HG03025 (cell line): Measurements from ENCODE around the gene SIGLEC8.
"Not testable (repeated sequence)": the region's sequence is repeated elsewhere in the genome, so short reads cannot be mapped to it uniquely, and the experiment has no call there.

ENCODE experiments used
- ATAC-seq: cut with Tn5 transposase; IDR thresholded peaks from one replicate; pipeline ENCODE4 v1.9.1; 2021; ENCODE audit warnings: mild to moderate bottlenecking, moderate library complexity; ENCODE audit not compliant: unreplicated experiment, low FRiP score

The SIGLEC8 gene

DNA sequence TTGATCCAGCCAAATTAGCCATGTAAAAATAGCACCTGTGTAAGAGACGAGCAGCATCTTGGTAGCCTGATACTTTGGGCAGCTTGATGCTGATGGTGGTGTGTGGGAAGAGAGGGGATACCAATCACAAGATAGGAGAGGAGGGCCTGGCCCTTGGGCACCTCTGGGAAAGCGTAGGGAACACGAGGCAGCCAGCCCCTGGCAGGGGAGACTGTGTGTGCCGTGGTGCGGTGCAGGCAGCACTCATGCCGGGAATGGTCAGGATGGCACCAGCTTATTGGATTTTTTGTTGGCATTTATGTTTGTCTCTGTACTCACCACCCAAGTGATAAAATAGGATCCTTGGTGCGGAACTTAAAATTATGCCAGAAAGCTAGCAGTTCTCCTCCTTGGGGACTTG is 10.2 kb downstream of the SIGLEC8 start:
- ATAC-seq = no peak

DNA sequence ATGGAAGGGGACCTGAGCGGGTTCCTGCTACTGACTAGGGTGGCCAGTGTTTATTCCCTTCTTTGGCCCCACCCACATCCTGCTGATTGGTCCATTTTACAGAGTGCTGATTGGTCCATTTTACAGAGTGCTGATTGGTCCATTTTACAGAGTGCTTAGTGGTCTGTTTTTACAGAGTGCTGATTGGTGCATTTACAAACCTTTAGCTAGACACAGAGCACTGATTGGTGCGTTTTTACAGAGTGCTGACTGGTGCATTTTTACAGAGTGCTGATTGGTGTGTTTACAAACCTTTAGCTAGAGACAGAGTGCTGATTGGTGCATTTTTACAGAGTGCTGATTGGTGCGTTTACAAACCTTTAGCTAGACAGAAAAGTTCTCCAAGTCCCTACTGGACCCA is 10.7 kb downstream of the SIGLEC8 start:
- ATAC-seq = not testable (repeated sequence)

DNA sequence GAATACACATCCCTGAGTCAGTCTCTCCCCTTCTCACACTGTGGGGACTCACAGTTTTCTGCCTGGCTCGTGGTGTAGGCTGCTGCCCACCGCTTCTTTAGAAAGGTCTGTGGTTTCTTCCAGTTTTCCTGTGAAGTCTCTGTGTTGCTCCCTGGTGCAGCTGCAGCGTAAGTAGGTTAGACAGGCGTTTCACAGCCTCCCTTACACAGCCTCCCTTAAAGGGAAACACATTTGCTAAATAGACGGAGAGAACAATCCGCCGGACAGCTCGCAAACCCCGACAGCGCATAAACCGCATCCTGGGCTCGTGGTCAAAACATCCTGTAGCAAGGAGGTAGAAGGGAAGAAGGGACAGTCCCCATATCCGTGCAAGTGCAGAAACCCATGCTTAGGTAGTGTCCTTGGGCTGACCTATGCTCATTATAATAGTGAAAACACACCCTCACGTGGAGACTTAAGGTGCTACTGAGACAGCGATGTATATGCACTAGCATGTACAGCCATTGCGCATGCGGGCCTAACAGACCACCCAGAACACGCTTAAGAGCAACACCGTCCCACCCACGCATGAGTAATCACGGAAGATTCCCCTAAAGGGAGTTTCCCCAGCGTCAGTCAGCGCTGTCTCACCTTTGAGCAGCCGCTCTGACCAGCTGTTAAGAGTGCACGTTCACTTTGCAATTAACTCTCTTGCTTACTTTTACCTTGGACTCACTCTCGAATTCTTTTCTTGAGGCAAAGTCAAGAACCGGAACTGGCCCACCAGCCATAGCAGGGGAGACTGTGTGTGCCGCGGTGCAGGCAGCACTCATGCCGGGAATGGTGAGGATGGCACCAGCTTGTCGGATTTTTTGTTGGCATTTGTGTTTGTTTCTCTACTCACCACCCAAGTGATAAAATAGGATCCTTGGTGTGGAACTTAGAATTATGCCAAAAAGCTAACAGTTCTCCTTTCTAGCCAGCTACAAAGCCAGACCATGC is 16.6 kb downstream of the SIGLEC8 start:
- ATAC-seq = peak; percentile 68

DNA sequence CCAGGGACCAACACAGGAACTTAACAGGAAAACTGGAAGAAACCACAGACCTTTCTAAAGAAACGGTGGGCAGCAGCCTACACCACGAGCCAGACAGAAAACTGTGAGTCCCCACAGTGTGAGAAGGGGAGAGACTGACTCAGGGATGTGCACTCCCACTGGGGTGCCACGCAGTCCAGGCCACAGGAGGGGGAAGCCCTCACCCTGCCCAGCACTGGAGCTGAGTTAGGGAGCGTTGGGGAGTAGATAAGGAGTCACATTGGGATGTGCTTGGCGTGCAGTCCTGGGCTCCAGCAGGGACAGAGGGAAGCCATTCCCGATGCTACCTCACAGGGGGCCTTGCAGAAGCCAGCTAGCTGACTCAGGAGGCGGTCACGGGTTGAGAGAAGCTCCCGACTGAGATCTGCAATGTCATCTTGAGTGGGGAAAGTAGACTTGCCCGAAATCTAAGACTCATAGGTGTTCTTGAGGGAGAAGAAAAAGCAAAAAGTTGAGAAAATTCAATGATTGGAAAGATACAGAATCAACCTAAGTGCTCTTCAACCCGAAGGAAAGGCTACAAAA is 17.3 kb downstream of the SIGLEC8 start:
- ATAC-seq = no peak

DNA sequence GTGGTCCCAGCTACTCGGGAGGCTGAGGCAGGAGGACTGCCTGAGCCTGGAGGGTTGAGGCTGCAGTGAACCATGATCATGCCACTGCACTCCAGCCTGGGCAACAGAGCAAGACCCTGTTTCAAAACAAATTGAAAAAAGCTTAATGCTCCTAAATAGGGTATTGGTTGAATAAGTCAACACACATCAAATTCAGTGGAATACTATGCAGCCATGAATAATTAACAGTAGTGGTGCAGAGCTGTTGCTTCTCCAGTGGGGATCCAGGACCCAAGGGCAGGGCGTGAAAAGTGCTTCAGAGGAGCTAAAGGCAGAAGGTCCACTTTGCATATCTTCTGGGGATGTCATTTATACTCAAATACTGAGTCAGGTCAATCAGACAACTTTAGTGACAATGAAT is 18.2 kb downstream of the SIGLEC8 start:
- no peak for ATAC-seq

DNA sequence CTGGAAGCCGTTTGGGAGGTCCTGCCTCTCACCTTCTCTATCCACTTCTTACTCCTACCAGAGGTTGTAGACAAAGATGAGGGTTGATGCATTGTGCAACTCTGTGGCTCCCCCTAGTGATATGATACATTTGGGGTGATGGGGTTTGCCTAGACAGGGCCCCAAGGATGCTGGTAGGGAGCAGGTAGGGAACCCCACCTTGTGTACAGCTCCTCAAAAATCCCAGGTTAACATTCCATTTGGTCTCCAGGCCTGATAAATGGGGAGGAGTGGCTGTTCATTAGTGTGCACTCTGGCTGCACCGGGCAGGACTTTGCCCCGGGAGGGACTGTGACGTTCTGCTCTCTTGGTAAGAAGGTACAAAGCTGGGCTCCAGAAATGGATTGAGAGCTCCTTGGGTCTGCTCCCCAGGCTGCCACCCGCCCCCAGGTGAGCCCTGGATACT is 19.2 kb downstream of the SIGLEC8 start:
- no peak for ATAC-seq

DNA sequence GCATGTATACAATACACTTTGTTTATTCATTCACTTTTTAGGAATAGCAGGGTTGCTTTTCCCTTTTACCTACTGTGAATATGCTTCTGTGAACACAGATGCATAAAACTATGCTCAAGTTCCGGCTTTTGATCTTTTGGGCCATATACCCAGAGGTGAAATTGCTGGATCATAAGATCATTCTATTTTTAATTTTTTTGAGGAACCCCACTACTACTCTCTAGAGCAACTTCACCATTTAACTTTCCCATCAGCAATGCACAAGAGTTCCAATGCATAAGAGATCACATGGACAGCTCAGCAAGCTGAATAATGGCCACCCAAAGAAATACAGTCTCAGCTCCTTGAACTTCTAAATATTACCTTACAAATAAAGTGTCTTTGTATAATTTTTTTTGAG is 23.8 kb downstream of the SIGLEC8 start:
- no peak for ATAC-seq

DNA sequence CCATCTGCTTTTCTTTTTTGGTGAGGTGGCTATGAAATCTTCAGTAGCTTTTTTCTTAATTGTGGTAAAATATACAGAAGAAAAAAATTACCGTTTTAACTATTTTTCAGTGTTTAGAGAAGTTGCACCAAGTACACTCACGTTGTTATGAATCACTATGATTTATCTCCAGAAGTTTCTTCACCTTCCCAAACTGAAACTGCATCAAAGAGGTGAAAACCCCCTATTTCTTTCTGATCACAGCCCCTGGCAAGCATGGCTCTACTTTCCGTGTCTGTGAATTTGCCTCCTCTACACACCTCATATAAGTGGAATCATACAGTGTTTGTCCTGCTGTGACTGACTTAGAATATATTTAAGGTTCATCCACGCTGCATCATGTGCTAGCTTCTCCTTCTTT is 25.2 kb downstream of the SIGLEC8 start:
- no peak for ATAC-seq

DNA sequence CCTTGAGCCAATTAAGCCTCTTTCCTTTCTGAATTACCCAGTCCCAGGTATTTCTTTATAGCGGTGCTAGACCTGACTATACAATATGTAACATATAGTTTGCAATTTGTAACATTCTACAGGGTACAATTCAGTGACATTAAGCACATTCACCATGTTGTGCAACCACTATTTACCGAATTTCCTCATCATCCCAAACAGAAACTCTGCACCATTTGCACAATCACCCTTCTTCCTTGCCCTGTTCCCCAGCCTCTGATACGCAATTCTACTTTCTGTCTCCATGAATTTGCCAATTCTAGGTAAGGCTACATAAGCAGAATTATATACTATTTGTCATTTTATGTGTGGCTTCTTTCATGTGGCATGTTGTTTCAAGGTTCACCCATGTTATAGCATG is 27.1 kb downstream of the SIGLEC8 start:
- ATAC-seq = no peak

DNA sequence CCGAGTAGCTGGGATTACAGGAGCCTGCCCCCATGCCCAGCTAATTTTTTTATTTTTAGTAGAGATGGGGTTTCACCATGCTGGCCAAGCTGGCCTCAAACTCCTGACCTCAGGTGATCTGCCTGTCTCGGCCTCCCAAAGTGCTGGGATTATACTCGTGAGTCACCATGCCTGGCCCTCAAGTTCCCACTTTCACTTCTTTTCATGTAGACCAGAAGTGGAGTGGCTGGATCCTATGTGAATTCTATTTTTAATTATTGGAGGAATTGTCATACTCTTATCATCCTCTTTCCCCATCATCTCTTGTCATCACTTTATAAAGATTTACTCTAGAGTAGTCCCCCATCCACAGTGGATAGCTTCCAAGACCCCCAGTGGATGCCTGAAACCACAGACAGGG is 28.0 kb downstream of the SIGLEC8 start:
- no peak for ATAC-seq

DNA sequence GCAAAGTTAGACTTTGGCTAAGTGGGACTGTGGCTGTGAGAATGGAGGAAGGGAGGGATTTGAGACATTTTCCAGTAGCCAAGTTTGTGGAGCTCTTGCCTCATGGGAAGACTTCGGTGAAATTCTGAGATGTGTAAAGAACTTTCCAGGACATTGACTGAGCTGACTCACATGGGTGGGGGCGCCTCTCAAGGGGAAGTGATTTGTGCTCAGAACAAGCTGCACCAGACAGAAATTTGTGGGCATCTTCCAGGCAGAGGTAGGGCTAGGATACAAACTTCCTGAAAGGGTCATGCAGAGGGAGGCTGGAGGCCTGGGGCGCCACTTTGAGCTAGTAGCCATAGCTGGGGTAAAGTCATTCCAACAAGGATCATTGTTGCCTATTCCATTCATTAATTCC is 31.1 kb downstream of the SIGLEC8 start:
- ATAC-seq = no peak

DNA sequence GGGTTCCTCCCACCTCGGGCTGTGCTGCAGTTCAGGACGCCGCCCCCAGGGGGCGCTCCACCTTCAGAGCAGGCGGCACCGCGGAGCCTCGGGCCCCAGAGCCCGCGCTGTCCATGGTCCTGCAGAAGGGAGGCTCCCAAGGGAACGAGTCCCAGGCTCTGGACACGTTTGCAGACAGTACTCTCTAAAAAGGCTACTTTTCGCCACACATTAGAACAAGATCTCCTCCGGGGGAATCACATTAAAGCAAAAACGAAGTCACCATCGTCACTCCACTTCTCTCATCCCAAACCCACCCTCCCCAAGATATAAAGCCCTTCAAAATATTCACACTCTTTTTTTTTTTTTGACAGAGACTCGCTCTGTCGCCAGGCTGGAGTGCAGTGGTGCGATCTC is 36.2 kb downstream of the SIGLEC8 start:
- ATAC-seq = no peak

DNA sequence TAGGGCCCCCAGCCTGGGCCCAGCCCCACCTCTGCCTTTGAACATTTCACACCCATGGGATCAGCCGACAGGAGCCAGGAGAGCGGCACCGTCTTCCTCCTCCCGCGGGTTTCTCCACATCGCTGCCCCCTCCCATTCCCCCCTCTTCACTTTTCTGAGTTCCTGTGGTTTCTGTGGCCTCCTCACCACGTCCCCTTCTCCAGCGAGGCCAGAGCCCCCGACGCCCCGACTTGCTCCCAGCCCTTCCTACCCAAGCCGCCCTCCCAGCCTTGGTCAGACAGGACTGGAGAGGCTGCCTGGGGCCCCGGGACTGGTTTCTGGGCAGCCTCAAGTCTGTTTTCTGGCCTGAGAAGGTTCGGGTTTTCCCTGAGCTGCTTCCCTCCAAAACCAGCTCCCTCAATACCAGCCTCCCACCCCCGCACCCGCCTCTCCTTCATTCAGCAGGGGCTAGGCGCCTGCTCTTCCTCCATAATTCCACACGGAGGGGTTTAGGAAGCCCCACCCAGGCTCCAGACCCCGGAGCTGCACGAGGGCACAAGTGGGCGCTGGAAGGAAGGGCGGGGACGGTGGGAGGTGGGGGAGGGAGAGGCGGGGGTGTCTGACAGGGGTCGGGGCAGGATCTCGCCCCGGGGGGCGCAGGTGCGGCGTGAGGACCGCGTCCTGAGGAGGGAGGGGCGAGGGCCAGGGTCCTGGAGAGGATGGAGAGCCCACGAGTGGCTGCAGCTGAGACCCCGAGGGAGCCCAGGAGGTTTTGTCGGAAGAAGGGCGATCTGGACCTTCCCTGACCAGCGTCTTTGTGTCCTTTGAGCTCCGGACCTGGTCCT is 36.8 kb downstream of the SIGLEC8 start:
- no peak for ATAC-seq

DNA sequence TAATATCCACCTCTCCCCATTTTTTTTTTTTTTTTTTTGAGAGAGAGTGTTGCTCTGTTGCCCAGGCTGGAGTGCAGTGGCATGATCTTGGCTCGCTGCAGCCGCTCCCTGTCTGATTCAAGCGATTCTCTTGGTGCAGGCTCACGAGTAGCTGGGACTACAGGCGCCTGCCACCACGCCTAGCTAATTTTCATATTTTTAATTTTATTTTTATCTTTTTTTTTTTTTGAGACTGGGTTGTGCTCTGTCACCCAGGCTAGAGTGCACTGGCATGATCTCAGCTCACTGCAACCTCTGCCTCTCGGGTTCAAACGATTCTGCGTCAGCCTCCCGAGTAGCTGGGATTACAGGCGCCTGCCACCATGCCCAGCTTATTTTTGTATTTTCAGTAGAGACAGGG is 37.7 kb downstream of the SIGLEC8 start:
- not testable (repeated sequence) for ATAC-seq

DNA sequence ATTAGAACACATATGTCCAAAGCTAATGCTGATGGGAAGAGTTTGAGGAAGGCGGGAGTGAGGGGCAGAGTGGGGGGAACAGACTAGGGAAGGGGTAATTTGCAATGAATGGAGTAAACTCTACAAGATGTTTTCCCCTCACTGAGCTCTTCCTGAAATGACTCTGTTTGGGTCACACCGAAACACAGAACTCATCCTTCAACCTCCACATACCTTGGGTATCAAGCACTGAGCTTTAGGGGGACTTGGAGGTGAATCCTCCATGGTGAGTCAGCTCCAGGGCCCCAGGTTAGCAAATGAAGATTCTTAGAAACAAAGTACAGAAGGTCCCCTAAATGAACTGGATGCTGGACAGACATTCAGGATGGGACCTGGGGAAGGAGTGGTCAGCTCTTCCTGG is 39.5 kb downstream of the SIGLEC8 start:
- ATAC-seq = no peak

DNA sequence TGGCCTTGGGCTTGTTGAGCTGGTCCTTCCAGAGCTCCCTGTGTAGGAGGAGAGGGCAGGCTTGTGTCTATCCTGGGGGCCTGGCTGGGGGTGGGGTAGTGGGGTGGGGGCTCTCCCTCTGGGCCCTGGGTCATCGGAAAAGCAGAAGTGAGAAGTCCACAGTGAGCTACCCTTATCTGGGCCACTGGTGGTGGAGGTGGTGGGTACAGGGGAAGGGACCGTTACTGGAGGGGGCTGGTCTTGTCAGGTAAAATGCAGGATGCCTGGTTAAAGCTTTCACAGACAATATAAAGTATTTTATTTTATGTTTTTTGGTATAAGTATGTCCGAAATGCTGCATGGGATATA is 40.5 kb downstream of the SIGLEC8 start:
- no peak for ATAC-seq

DNA sequence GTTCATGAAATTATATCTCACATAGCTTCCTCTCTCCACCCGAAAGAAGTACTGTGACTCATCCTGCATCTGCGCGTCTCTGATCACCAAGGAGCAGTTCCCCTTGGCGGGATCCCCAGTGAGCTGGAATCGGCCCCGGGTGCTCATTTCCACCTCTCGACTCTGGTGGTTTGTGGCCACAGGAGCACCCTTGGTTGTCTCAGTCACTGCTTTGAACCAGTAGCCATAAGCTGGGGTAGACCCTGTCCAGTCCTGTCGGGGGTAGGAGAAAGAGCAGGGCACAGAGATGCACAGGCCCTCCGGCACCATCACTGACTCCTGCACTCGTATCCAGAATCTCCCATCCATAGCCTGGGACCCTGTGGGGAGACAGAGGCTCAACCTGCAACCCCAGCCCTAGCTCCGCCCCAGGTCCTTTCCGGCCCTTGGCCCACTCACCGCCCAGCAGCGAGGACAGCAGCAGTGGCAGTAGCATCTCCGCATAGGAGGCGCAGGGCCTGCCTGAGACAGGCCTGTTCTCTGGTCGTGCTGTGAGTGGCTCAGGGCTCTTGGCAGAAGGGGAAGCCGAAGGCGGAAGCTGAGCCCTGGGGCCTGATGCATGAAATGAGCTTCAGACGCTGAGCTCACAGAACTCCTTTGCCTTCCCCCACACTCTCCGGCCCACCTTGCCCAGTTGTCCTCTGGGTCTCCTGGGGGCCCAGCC is 41.0 kb downstream of the SIGLEC8 start, which contains the start of gene SIGLEC10:
Gene SIGLEC10 (minus strand): TSS at position 536 of the 703 bp plus-strand sequence. CDS start 61 bp downstream, at position 475.
- ATAC-seq = no peak

DNA sequence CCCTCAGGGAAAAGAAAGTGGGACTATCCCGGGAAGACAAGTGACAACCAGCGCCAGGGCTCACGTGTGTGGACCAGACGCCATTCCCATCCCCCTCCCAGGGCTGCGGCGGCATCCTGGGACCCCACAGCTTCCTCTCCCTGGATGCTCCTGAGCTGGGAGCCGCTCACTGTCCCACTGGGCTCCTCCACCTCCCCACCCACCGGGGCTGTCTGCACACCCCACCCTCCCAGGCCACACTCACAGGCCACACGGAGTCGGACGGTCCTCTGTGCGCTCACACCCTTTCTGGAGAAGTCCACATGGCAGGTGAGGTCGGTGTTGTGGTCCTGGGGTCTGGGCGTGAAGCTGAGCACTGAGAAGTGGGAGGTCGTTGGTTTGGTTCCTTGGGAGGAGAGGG is 41.8 kb downstream of the SIGLEC8 start:
- ATAC-seq = not testable (repeated sequence)

DNA sequence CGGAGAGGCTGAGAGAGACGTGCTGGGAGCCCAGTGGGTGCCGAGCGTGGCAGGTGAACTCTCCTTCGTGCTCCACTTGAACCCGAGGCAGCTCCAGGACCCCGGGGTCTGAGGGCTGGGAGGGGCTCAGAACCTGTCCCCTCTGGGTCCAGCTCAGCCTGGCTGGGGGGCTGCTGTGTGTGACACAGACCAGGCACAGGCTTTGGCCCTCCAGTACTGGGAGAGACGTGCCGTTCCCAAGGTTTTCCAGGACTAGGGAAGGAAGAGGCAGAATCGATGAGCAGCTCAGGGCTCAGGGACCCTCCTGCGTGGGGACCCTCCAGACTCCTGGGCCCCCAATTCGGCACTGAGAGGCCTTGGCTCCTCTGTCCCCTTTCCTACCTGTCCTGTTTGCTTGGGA is 43.1 kb downstream of the SIGLEC8 start:
- no peak for ATAC-seq

DNA sequence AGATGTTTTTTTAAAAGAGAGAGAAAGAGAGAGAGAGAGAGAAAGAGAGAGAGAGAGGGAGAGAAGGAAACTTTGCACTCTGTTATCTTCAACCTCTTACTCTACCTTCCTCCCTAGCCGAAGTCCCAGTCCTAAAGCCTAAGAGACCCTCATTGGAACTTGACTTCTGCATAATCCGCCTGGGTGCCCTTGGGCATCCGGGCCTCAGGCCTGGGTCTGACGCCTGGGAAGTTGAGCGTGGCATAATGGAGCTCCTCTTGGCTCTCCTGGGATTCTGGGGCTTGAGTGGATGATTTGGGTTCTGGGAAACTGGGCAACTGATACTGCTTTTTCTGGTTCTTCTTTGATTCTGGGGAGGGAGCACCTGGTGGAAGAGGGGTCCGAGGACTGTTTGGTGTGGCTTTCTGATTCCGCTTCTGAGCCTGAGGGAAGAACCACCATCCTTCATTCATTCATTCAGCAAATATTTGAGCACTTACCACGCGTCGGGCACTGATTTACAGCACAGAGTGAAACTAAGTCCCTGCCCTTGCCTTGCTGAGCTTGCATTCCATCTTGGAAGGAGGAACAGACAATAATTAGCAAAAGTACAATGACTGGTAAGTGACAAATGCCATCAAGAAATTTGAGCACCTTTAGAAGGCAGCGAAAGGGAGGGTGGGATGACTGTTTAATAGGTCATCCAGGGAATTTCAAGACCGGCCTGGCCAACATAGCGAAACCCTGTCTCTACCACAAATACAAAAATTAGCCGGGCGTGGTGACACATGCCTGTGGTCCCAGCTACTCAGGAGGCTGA is 47.1 kb downstream of the SIGLEC8 start:
- no peak for ATAC-seq
